HK-2 (cell line): ENCODE results near the gene USP17L28.
"Not testable (repeated sequence)": the region's sequence is repeated elsewhere in the genome, so short reads cannot be mapped to it uniquely, and the experiment has no call there.

Source experiments
- DNase-seq: peaks from one replicate; pipeline ENCODE4 v3.0.0-alpha.2; 2018; ENCODE audit not compliant: unreplicated experiment

Gene USP17L28, protein sequence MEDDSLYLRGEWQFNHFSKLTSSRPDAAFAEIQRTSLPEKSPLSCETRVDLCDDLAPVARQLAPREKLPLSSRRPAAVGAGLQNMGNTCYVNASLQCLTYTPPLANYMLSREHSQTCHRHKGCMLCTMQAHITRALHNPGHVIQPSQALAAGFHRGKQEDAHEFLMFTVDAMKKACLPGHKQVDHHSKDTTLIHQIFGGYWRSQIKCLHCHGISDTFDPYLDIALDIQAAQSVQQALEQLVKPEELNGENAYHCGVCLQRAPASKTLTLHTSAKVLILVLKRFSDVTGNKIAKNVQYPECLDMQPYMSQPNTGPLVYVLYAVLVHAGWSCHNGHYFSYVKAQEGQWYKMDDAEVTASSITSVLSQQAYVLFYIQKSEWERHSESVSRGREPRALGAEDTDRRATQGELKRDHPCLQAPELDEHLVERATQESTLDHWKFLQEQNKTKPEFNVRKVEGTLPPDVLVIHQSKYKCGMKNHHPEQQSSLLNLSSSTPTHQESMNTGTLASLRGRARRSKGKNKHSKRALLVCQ

DNA sequence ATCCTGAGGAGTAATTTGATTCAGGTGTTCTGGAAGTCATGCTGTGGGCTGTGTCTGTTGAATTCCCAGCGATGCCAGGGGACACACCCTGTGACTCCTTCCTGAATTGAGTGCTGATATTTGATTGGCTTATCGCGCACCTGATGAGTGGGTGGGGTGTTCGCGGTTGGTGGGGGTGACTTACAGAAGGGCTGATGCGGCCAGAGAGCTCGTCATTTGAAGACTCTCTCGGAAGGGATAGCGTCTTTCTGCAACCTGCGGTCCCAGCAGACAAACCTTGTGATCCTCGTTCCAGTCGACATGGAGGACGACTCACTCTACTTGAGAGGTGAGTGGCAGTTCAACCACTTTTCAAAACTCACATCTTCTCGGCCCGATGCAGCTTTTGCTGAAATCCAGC lies at the start of gene USP17L28:
Gene USP17L28, plus strand, starts transcription at position 301 of the 400 bp plus-strand sequence. Its CDS starts 0 bp downstream, at position 301.
- not testable (repeated sequence) for DNase-seq

DNA sequence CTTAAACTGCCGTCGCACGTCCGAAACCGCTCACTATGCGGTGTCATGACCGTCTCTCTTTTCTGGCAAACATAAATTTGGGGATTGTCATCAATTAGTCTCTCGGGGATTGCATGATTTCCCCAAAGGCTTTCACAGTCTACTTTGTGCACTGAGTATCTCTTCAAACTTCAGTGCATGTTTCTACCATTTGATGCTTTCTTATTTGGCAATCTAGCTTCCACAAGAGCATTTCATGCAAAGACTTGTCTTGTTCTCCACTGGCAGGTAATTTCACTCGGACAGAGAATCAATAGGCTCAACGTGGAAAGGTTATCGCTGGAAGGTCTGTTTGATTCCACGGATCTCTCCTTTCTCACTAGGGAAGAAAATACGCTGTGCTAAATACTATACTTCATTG lies 24.5 kb upstream of the USP17L28 start:
- not testable (repeated sequence) for DNase-seq

DNA sequence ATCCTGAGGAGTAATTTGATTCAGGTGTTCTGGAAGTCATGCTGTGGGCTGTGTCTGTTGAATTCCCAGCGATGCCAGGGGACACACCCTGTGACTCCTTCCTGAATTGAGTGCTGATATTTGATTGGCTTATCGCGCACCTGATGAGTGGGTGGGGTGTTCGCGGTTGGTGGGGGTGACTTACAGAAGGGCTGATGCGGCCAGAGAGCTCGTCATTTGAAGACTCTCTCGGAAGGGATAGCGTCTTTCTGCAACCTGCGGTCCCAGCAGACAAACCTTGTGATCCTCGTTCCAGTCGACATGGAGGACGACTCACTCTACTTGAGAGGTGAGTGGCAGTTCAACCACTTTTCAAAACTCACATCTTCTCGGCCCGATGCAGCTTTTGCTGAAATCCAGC lies 23.8 kb upstream of the USP17L28 start, which contains the start of gene USP17L24:
Gene USP17L24, plus strand, starts transcription at position 301 of the 400 bp plus-strand sequence. Its CDS starts 0 bp downstream, at position 301.
- not testable (repeated sequence) for DNase-seq

DNA sequence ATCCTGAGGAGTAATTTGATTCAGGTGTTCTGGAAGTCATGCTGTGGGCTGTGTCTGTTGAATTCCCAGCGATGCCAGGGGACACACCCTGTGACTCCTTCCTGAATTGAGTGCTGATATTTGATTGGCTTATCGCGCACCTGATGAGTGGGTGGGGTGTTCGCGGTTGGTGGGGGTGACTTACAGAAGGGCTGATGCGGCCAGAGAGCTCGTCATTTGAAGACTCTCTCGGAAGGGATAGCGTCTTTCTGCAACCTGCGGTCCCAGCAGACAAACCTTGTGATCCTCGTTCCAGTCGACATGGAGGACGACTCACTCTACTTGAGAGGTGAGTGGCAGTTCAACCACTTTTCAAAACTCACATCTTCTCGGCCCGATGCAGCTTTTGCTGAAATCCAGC lies 19.1 kb upstream of the USP17L28 start, which contains the start of gene USP17L25:
Gene USP17L25, plus strand, starts transcription at position 301 of the 400 bp plus-strand sequence. Its CDS starts 0 bp downstream, at position 301.
- DNase-seq, result not testable (repeated sequence)

DNA sequence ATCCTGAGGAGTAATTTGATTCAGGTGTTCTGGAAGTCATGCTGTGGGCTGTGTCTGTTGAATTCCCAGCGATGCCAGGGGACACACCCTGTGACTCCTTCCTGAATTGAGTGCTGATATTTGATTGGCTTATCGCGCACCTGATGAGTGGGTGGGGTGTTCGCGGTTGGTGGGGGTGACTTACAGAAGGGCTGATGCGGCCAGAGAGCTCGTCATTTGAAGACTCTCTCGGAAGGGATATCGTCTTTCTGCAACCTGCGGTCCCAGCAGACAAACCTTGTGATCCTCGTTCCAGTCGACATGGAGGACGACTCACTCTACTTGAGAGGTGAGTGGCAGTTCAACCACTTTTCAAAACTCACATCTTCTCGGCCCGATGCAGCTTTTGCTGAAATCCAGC lies 14.3 kb upstream of the USP17L28 start, which contains the start of gene USP17L26:
Gene USP17L26, plus strand, starts transcription at position 301 of the 400 bp plus-strand sequence. Its CDS starts 0 bp downstream, at position 301.
- not testable (repeated sequence) for DNase-seq

DNA sequence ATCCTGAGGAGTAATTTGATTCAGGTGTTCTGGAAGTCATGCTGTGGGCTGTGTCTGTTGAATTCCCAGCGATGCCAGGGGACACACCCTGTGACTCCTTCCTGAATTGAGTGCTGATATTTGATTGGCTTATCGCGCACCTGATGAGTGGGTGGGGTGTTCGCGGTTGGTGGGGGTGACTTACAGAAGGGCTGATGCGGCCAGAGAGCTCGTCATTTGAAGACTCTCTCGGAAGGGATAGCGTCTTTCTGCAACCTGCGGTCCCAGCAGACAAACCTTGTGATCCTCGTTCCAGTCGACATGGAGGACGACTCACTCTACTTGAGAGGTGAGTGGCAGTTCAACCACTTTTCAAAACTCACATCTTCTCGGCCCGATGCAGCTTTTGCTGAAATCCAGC lies 9.6 kb upstream of the USP17L28 start, which contains the start of gene USP17L5:
Gene USP17L5, plus strand, starts transcription at position 301 of the 400 bp plus-strand sequence. Its CDS starts 0 bp downstream, at position 301.
- DNase-seq, result not testable (repeated sequence)

DNA sequence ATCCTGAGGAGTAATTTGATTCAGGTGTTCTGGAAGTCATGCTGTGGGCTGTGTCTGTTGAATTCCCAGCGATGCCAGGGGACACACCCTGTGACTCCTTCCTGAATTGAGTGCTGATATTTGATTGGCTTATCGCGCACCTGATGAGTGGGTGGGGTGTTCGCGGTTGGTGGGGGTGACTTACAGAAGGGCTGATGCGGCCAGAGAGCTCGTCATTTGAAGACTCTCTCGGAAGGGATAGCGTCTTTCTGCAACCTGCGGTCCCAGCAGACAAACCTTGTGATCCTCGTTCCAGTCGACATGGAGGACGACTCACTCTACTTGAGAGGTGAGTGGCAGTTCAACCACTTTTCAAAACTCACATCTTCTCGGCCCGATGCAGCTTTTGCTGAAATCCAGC lies 4.8 kb upstream of the USP17L28 start, which contains the start of gene USP17L27:
Gene USP17L27, plus strand, starts transcription at position 301 of the 400 bp plus-strand sequence. Its CDS starts 0 bp downstream, at position 301.
- DNase-seq, result not testable (repeated sequence)

DNA sequence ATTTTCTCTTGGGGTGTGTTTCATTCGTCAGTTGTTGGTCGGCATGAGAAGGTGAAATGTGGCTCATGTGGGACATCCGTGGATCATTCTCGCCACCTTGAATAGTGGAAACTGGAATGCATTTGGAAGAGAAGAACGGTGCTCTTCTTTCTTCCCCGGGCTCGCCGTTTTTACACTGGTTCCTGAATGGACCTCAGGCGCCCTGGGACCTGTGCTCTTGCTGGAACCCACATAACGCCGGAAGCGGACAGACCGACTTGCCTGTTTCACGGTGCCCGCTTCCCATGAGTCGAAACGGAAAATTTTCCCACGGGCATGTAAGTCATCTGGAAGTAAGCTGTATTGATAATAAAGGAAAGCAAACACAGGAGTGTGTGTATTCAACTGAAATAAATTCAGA lies 2.2 kb downstream of the USP17L28 start:
- DNase-seq, result not testable (repeated sequence)

DNA sequence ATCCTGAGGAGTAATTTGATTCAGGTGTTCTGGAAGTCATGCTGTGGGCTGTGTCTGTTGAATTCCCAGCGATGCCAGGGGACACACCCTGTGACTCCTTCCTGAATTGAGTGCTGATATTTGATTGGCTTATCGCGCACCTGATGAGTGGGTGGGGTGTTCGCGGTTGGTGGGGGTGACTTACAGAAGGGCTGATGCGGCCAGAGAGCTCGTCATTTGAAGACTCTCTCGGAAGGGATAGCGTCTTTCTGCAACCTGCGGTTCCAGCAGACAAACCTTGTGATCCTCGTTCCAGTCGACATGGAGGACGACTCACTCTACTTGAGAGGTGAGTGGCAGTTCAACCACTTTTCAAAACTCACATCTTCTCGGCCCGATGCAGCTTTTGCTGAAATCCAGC lies 4.6 kb downstream of the USP17L28 start, which contains the start of gene USP17L29:
Gene USP17L29, plus strand, starts transcription at position 301 of the 400 bp plus-strand sequence. Its CDS starts 0 bp downstream, at position 301.
- DNase-seq, result not testable (repeated sequence)

DNA sequence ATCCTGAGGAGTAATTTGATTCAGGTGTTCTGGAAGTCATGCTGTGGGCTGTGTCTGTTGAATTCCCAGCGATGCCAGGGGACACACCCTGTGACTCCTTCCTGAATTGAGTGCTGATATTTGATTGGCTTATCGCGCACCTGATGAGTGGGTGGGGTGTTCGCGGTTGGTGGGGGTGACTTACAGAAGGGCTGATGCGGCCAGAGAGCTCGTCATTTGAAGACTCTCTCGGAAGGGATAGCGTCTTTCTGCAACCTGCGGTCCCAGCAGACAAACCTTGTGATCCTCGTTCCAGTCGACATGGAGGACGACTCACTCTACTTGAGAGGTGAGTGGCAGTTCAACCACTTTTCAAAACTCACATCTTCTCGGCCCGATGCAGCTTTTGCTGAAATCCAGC lies 14.1 kb downstream of the USP17L28 start, which contains the start of gene USP17L30:
Gene USP17L30, plus strand, starts transcription at position 301 of the 400 bp plus-strand sequence. Its CDS starts 0 bp downstream, at position 301.
- not testable (repeated sequence) for DNase-seq

DNA sequence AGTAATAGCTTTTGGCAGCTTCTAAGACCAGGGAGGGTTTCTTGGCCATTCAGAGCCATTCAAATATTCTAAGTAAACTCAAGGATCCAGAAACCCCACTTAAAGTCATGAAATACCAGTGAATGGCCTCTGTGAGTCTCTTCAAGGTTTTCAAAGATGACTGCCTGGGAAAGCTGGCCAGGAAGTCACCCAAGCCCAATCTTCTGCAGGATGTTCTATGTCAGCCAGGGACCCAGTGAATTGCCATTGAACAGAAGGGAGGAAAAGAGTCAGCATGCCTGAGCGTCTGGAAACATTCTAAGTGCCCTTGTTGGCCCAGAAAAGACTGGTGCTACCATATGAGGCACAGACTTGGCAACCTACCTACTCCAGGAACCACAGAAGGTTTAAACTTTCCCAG lies 31.2 kb downstream of the USP17L28 start:
- DNase-seq, result not testable (repeated sequence)

DNA sequence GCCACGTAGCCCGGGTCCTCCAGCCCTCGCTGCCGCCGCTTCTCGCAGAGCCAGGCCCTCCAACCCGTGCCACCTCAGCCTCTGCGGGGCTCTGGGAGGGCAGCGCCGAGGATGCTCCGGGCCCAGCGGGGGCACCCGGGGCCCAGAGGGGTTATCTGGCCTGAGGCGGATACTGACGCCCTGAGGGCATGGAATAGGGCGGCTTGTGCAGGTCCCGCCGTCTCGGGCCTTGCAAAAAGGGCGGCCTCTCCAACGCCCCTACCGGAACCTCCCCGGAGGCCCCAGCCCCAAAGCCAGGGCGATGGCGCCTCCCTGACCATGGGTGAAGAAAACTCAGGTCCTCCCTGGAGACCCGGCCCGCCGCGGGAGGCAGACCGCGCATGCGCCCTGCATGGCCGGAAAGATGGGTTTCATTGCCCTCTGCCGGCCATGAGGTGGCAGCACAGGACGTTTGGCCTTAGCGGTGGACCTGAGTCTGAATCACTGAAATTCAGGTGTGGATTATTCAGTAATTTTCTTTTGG lies 32.4 kb downstream of the USP17L28 start:
- not testable (repeated sequence) for DNase-seq

DNA sequence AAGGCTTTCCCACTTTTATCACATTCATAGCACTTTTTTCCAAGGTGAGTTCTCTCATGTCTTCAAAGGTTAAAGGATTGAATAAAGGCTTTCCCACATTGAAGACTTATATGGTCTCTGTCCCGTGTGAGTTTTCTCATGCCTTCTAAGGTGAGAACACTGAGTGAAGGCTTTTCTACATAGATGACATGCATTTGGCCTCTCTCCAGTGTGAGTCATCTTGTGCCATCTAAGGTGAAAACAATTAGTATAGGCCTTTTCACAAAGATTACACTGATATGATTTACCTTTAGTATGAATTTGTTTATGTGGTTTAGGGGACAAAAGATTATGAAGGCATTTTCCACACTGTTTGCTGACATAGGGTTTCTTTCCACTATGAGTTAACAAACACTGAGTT lies 35.4 kb downstream of the USP17L28 start:
- no peak for DNase-seq

DNA sequence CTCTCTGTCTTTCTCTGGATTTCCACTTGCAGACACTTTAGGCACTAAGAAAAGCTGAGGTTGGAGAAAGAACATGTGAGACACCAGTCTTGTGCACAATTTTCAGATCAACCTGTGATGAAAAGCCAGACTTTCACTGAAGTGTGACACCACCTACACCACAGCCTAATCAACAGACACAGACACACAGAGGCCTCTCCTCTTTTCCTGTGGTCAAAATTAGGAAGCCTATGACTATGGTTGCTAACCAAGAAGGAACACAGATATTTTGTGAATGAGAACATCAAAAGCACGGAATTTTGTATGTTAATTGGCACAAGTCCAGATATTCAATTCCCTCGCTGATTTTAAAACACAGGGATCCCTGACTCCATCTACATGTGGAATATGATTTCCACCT lies 40.3 kb downstream of the USP17L28 start:
- DNase-seq, result not testable (repeated sequence)
